HCT116 (cell line): ENCODE measurements around the gene EXOC6B. TPM values are rescaled to one million over a fixed set of nuclear protein-coding genes. Genes with fewer than 3 reads are reported as not detected.

Source experiments
- ATAC-seq: fragments of 200-7000 bp; cut with Tn5 transposase; 2 replicates; pipeline ENCODE4 v1.9.1; 2020; ENCODE audit warnings: mild to moderate bottlenecking, moderate library complexity
- BruUV-seq: library from RNA; stranded (reverse); fragments of 400-500 nt; replicated peaks from 2 replicates; lab custom pipeline; 2021; lab: Mats Ljungman, UMichigan
- CTCF ChIA-PET: fragments of 300-600 bp; sonication (Branson Sonifier 250); formaldehyde crosslinking; loops from one replicate; lab custom pipeline; 2021; ENCODE audit warnings: antibody characterized with exemption; lab: Charles Lee
- POLR2A ChIA-PET: fragments of 300-600, 350-600 bp; sonication (Branson Sonifier 250); formaldehyde crosslinking; loops from one replicate; lab custom pipeline; 2021; ENCODE audit warnings: antibody characterized with exemption; lab: Charles Lee
- RAD21 ChIA-PET, 2 experiments: fragments of 300-600 bp; sonication (Branson Sonifier 250); formaldehyde crosslinking; loops; one replicate each; lab custom pipeline; 2023; ENCODE audit warnings: low total read pairs in 2 of 2; ENCODE audit not compliant: uncharacterized antibody in 2 of 2, unreplicated experiment in 2 of 2, low non-redundant PET in 1 of 2; lab: Charles Lee
- DNase-seq: peaks from one replicate; pipeline ENCODE4 v3.0.0-alpha.2; 2010; ENCODE audit warnings: low read depth, low spot score
- H2AFZ ChIP-seq: fragments of 200-600 bp; shearing (Covaris generic), sonication (generic); 2 replicates; pipeline ENCODE4 v1.6.1; 2017; ENCODE audit warnings: low read depth, mixed run types, mixed read lengths, antibody characterized with exemption, low read length; ENCODE audit not compliant: poor library complexity, severe bottlenecking
- H3K27ac ChIP-seq: 2 replicates; pipeline ENCODE4 v1.5.1; 2012; ENCODE audit warnings: low read depth, low read length
- H3K27me3 ChIP-seq: fragments of 200-600 bp; sonication (generic); 2 replicates; pipeline ENCODE4 v1.6.1; 2016; ENCODE audit warnings: mixed run types, low read length, mixed read lengths; ENCODE audit not compliant: insufficient read depth
- H3K36me3 ChIP-seq, 2 experiments: fragments of 200-500 bp in 1 of 2; fragments of 200-600 bp in 1 of 2; sonication (Bioruptor generic) in 1 of 2; sonication (generic) in 1 of 2; 2 replicates each; pipeline versions ENCODE4 v1.5.1 to v1.6.1; 2014 to 2016; ENCODE audit warnings: low read length in 2 of 2, inconsistent platforms in 1 of 2, mixed read lengths in 1 of 2, mixed run types in 1 of 2; ENCODE audit not compliant: insufficient read depth in 2 of 2, control insufficient read depth in 1 of 2
- H3K4me1 ChIP-seq, 2 experiments: fragments of 200-600 bp in 1 of 2; sonication (generic) in 1 of 2; 2 replicates each; pipeline versions ENCODE4 v1.5.1 to v1.6.1; 2012 to 2017; ENCODE audit warnings: low read length in 2 of 2, inconsistent platforms in 1 of 2, mild to moderate bottlenecking in 1 of 2, mixed read lengths in 1 of 2, mixed run types in 1 of 2, moderate library complexity in 1 of 2; ENCODE audit not compliant: insufficient read depth in 2 of 2, control insufficient read depth in 1 of 2
- H3K4me2 ChIP-seq: fragments of 200-600 bp; sonication (generic); 2 replicates; pipeline ENCODE4 v1.6.1; 2017; ENCODE audit warnings: mixed run types, low read length, mixed read lengths
- H3K4me3 ChIP-seq, 2 experiments: fragments of 200-600 bp in 1 of 2; sonication (generic) in 1 of 2; replicated peaks in 1 of 2; 2 replicates each; pipeline ENCODE4 v1.5.1; 2011 to 2016; ENCODE audit warnings: low read length in 2 of 2, control low read depth in 1 of 2, low read depth in 1 of 2, mild to moderate bottlenecking in 1 of 2, mixed read lengths in 1 of 2, mixed run types in 1 of 2
- H3K79me2 ChIP-seq: fragments of 200-600 bp; sonication (generic); 2 replicates; pipeline ENCODE4 v1.6.1; 2017; ENCODE audit warnings: mild to moderate bottlenecking, mixed run types, low read length, moderate library complexity, mixed read lengths; ENCODE audit not compliant: insufficient read depth
- H3K9ac ChIP-seq: fragments of 200-600 bp; sonication (generic); 2 replicates; pipeline ENCODE4 v1.6.1; 2016; ENCODE audit warnings: low read length, mixed read lengths
- H3K9me2 ChIP-seq: fragments of 200-600 bp; sonication (generic), shearing (Covaris generic); 2 replicates; pipeline ENCODE4 v1.6.1; 2017; ENCODE audit warnings: mixed run types, mild to moderate bottlenecking, moderate library complexity; ENCODE audit not compliant: insufficient read depth
- H3K9me3 ChIP-seq, 2 experiments: fragments of 200-500 bp in 1 of 2; fragments of 200-600 bp in 1 of 2; sonication (Bioruptor generic) in 1 of 2; sonication (generic) in 1 of 2; 2 replicates each; pipeline ENCODE4 v1.6.1; 2014 to 2017; ENCODE audit warnings: low read length in 2 of 2, mixed read lengths in 2 of 2, inconsistent platforms in 1 of 2, low read depth in 1 of 2, mild to moderate bottlenecking in 1 of 2, mixed run types in 1 of 2, moderate library complexity in 1 of 2; ENCODE audit not compliant: control insufficient read depth in 1 of 2, insufficient read depth in 1 of 2
- H4K20me1 ChIP-seq: fragments of 200-600 bp; sonication (generic), shearing (Covaris generic); 2 replicates; pipeline ENCODE4 v1.6.1; 2017; ENCODE audit warnings: mixed run types, mild to moderate bottlenecking, moderate library complexity; ENCODE audit not compliant: insufficient read depth
- EGR1 ChIP-seq: IDR thresholded peaks from 2 replicates; pipeline ENCODE4 v1.6.1; 2012; ENCODE audit warnings: low read depth
- EZH2phosphoT487 ChIP-seq: fragments of 200-600 bp; IDR thresholded peaks from 2 replicates; pipeline ENCODE4 v1.6.1; 2018; ENCODE audit warnings: antibody characterized with exemption, borderline replicate concordance
- JUND ChIP-seq: IDR thresholded peaks from 2 replicates; pipeline ENCODE4 v1.6.1; 2012
- POLR2A ChIP-seq: IDR thresholded peaks from 2 replicates; pipeline ENCODE4 v1.7.0; 2011; ENCODE audit warnings: borderline replicate concordance; ENCODE audit not compliant: insufficient read depth, insufficient read length; ENCODE audit errors: extremely low read depth
- POLR2AphosphoS5 ChIP-seq: IDR thresholded peaks from 2 replicates; pipeline ENCODE4 v1.6.1; 2011; ENCODE audit warnings: mild to moderate bottlenecking, low read depth, low read length, moderate library complexity
- RAD21 ChIP-seq: IDR thresholded peaks from 2 replicates; pipeline ENCODE4 v1.6.1; 2012; ENCODE audit warnings: low read depth, mild to moderate bottlenecking
- SP1 ChIP-seq: IDR thresholded peaks from 2 replicates; pipeline ENCODE4 v1.6.1; 2012; ENCODE audit warnings: low read depth
- intact Hi-C: fragments of 100-400 bp; cut with micrococcal nuclease; formaldehyde crosslinking; loops from 2 replicates; pipeline ENCODE4 v1.10.0; 2022
- total RNA-seq: library from RNA; stranded (reverse); gene quantifications from one replicate; pipeline ENCODE4 v1.2.1, GENCODE V29; 2021; ENCODE audit not compliant: unreplicated experiment
- TF ChIP-seq, protein P1 (sequence below), 3 experiments: fragments of 200-600 bp in 1 of 3; sonication (generic) in 1 of 3; IDR thresholded peaks in 2 of 3; conservative IDR thresholded peaks in 1 of 3; 2 replicates each; pipeline ENCODE4 v1.5.1; 2012 to 2017; ENCODE audit warnings: low read depth in 2 of 3, low read length in 2 of 3, antibody characterized with exemption in 1 of 3, borderline replicate concordance in 1 of 3, control low read depth in 1 of 3, mild to moderate bottlenecking in 1 of 3, mixed read lengths in 1 of 3, mixed run types in 1 of 3, moderate library complexity in 1 of 3; ENCODE audit not compliant: insufficient read depth in 1 of 3
- TF ChIP-seq, protein P2 (sequence below): IDR thresholded peaks from 2 replicates; pipeline ENCODE4 v1.6.1; 2012; ENCODE audit warnings: low read depth

The EXOC6B gene
- total RNA-seq, 1 experiment from 2014 or later: 25.4 TPM

DNA sequence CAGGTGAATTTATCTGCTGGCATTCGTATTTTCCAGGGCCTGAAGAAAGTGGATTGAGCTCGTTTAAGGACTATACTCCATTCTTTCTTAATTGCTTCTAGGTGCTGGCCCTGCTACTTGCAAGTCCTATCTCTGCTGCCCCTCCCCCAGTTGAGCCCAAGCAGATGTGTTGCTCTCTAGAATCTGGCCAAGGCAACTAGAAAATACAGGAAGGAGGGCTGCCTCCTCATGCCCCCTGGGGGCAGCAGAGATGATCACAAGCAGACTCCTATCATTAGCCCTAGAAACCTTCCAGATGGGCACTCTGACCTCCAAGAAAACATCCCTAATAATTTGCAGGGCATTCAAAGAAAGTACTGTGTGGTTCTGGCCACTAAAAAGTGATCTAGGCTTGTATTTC lies 605.7 kb downstream of the EXOC6B start:
- no peaks in the 10 kb centered on the region for H3K4me1 ChIP-seq
- no peak overlapping the region for H3K27ac ChIP-seq
- H3K4me3 ChIP-seq: no peak overlapping the region
- no TSS peak for BruUV-seq
- H3K9me3 ChIP-seq: no peaks in the 10 kb centered on the region
- ChIA-PET POLR2A (no interaction called here), CTCF (no interaction called here), RAD21 (no interaction called here)
- no peak overlapping the region for H3K4me2 ChIP-seq
- H3K27me3 ChIP-seq: no peaks in the 10 kb centered on the region
- TF ChIP-seq EGR1 (no peak), RAD21 (peak; percentile 26; the same call in 1 of the 2 replicates)
- TF ChIP-seq, protein P1, sequence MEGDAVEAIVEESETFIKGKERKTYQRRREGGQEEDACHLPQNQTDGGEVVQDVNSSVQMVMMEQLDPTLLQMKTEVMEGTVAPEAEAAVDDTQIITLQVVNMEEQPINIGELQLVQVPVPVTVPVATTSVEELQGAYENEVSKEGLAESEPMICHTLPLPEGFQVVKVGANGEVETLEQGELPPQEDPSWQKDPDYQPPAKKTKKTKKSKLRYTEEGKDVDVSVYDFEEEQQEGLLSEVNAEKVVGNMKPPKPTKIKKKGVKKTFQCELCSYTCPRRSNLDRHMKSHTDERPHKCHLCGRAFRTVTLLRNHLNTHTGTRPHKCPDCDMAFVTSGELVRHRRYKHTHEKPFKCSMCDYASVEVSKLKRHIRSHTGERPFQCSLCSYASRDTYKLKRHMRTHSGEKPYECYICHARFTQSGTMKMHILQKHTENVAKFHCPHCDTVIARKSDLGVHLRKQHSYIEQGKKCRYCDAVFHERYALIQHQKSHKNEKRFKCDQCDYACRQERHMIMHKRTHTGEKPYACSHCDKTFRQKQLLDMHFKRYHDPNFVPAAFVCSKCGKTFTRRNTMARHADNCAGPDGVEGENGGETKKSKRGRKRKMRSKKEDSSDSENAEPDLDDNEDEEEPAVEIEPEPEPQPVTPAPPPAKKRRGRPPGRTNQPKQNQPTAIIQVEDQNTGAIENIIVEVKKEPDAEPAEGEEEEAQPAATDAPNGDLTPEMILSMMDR (IDR thresholded peaks at IDR 0.05 in 2 of 3, conservative IDR thresholded peaks at IDR 0.05 in 1 of 3; ENCODE audit: borderline replicate concordance in 1 of 3, insufficient read depth in 1 of 3, low read depth in 2 of 3, low read length in 2 of 3): peak; percentile 8 to 53 (median 47); a peak in 5 of 6 replicates
- ATAC-seq (peak; percentile 86), DNase-seq (no peak)
- no peaks in the 10 kb centered on the region for H3K79me2 ChIP-seq
- H3K9ac ChIP-seq: no peak overlapping the region
- no peak overlapping the region for H2AFZ ChIP-seq
- no peaks in the 10 kb centered on the region for H3K36me3 ChIP-seq
- no peaks in the 10 kb centered on the region for H4K20me1 ChIP-seq
- H3K9me2 ChIP-seq: no peaks in the 10 kb centered on the region
- intact Hi-C loops: no loop called here

DNA sequence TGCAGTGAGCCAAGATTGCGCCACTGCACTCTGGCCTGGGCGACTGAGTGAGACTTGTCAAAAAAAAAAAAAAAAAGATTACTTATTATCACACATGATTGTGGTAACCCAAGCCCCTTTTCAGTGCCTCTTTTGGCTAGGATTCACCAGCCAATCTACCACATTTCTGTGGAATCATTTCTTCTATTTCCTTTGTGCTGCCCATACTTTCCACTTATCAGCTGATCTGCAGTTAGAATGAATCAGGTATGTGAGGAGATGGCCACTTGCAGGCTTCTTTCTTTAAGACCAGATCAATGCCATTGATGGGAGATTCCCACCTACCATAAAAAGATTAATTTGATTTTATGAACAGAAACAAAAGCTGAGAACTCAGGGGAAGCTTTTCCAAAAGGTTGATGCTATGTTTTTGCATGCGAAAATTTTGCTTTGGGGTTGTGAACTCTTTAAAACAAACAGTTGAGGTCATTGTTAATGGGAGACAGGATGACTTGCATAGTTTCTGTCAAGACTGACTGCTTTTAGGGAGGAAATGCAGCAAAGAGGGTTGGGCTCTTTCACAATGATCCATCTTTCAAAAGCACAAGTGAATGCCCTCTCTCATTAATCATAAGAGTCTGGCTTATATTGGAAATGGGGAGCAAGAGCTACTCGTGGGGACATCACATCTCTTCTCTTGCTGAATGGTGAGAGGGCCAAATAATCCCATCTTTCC lies 611.2 kb downstream of the EXOC6B start:
- BruUV-seq: no TSS peak
- no peak overlapping the region for H3K4me2 ChIP-seq
- H2AFZ ChIP-seq: no peak overlapping the region
- no peak overlapping the region for H3K9ac ChIP-seq
- no peaks in the 10 kb centered on the region for H3K9me3 ChIP-seq
- no peak for TF ChIP-seq EZH2phosphoT487
- TF ChIP-seq SP1: no peak
- TF ChIP-seq EGR1: no peak
- TF ChIP-seq, protein P2, sequence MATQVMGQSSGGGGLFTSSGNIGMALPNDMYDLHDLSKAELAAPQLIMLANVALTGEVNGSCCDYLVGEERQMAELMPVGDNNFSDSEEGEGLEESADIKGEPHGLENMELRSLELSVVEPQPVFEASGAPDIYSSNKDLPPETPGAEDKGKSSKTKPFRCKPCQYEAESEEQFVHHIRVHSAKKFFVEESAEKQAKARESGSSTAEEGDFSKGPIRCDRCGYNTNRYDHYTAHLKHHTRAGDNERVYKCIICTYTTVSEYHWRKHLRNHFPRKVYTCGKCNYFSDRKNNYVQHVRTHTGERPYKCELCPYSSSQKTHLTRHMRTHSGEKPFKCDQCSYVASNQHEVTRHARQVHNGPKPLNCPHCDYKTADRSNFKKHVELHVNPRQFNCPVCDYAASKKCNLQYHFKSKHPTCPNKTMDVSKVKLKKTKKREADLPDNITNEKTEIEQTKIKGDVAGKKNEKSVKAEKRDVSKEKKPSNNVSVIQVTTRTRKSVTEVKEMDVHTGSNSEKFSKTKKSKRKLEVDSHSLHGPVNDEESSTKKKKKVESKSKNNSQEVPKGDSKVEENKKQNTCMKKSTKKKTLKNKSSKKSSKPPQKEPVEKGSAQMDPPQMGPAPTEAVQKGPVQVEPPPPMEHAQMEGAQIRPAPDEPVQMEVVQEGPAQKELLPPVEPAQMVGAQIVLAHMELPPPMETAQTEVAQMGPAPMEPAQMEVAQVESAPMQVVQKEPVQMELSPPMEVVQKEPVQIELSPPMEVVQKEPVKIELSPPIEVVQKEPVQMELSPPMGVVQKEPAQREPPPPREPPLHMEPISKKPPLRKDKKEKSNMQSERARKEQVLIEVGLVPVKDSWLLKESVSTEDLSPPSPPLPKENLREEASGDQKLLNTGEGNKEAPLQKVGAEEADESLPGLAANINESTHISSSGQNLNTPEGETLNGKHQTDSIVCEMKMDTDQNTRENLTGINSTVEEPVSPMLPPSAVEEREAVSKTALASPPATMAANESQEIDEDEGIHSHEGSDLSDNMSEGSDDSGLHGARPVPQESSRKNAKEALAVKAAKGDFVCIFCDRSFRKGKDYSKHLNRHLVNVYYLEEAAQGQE: no peak
- TF ChIP-seq RAD21: no peak
- no peak for TF ChIP-seq POLR2AphosphoS5
- no peak for TF ChIP-seq JUND
- TF ChIP-seq POLR2A: no peak
- TF ChIP-seq, all 23 proteins: peak for 0
- ATAC-seq: no peak
- ChIA-PET POLR2A (no interaction called here), RAD21 (no interaction called here), CTCF (no interaction called here)
- H3K27me3 ChIP-seq: no peaks in the 10 kb centered on the region
- H3K4me1 ChIP-seq: 0 out of 4 replicates have a peak, but pooled peaks cover 0 to 2% of the 10 kb centered on the region in 2 experiments
- no peaks in the 10 kb centered on the region for H4K20me1 ChIP-seq
- H3K36me3 ChIP-seq: no peaks in the 10 kb centered on the region
- no peaks in the 10 kb centered on the region for H3K79me2 ChIP-seq
- intact Hi-C loops: no loop called here
- no peak for DNase-seq
- no peak overlapping the region for H3K4me3 ChIP-seq
- H3K9me2 ChIP-seq: no peaks in the 10 kb centered on the region
- H3K27ac ChIP-seq: no peak overlapping the region
